ENCODE results near the gene DNAJC2. TPM values are rescaled to one million over a fixed set of nuclear protein-coding genes. Genes with fewer than 3 reads are reported as not detected.
A peak's percentile ranks its signal among the peaks of the same experiment; 100 is the strongest.

DNAJC2 gene
- total and polyA plus RNA-seq, 2 donors from 2014 or later = 14.4 to 20.9 TPM

DNA sequence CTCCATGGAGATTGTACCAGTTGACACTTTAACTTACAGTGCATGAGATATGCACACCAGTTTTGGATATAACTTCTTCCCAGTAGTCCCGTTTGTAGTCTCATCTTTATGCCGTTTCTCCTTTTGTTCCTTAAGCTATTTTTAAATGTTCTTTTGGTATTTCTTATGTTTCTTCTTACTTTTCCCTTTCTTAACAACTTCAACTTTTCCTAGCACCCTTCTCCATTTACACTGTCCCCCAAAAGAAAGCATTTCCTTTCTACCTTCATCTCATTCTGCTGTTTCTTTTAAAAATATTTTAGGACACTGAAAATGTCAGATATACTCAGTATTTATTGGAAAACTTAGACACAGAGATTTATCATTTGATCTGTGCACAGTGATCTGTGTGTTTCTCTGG, 4.4 kb upstream of the DNAJC2 start:
- peak overlapping the region in 1 of 3 donors; percentile 100 for H3K9ac ChIP-seq (ENCODE audit: low read length in 3 of 3)
- peaks cover 0 to 3% (median 0%) of the 10 kb centered on the region in 3 donors for H3K36me3 ChIP-seq (ENCODE audit: control insufficient read depth in 2 of 3, insufficient read depth in 3 of 3, low read length in 3 of 3)
- H3K4me3 ChIP-seq (ENCODE audit: low read length in 3 of 3) = peak overlapping the region in 2 of 3 donors; percentile 98 to 100
- TF ChIP-seq, protein P1, sequence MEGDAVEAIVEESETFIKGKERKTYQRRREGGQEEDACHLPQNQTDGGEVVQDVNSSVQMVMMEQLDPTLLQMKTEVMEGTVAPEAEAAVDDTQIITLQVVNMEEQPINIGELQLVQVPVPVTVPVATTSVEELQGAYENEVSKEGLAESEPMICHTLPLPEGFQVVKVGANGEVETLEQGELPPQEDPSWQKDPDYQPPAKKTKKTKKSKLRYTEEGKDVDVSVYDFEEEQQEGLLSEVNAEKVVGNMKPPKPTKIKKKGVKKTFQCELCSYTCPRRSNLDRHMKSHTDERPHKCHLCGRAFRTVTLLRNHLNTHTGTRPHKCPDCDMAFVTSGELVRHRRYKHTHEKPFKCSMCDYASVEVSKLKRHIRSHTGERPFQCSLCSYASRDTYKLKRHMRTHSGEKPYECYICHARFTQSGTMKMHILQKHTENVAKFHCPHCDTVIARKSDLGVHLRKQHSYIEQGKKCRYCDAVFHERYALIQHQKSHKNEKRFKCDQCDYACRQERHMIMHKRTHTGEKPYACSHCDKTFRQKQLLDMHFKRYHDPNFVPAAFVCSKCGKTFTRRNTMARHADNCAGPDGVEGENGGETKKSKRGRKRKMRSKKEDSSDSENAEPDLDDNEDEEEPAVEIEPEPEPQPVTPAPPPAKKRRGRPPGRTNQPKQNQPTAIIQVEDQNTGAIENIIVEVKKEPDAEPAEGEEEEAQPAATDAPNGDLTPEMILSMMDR (IDR thresholded peaks at IDR 0.05; ENCODE audit: borderline replicate concordance, extremely low read depth, insufficient read depth) = no peak
- H3K9me3 ChIP-seq (ENCODE audit: control insufficient read depth in 2 of 3, insufficient read depth in 1 of 3, low read length in 3 of 3) = no peaks in the 10 kb centered on the region
- no peak for FAIRE-seq
- intact Hi-C loops (cut with DNase I) = no loop called here
- H3K27ac ChIP-seq (ENCODE audit: low read depth in 2 of 2, low read length in 2 of 2) = no peak overlapping the region
- H3K27me3 ChIP-seq (ENCODE audit: control insufficient read depth, insufficient read depth, low read length) = no peaks in the 10 kb centered on the region
- DNase-seq = no peak
- peaks cover 0 to 19% (median 2%) of the 10 kb centered on the region in 3 donors for H3K4me1 ChIP-seq (ENCODE audit: control insufficient read depth in 2 of 3, insufficient read depth in 2 of 3, low read depth in 1 of 3, low read length in 3 of 3)

DNA sequence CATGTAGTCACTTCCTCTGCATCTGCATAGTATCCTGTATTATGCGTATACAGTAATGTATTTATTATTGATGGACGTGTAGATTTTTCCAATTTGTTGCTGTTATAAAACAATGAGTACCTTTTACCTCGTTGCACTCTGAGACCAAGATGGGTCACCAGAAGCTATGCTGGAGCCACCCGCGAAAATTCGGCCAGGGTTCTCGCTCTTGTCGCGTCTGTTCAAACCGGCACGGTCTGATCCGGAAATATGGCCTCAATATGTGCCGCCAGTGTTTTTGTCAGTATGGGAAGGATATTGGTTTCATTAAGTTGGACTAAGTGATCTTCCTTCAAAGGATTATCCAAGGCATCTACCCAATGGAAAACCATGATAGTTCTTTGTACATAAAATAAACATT, 3.9 kb upstream of the DNAJC2 start:
- DNase-seq = no peak
- peak overlapping the region; percentile 64 to 100 (median 76) for H3K9ac ChIP-seq (ENCODE audit: low read length in 3 of 3)
- H3K9me3 ChIP-seq (ENCODE audit: control insufficient read depth in 2 of 3, insufficient read depth in 1 of 3, low read length in 3 of 3) = no peaks in the 10 kb centered on the region
- no peaks in the 10 kb centered on the region for H3K27me3 ChIP-seq (ENCODE audit: control insufficient read depth, insufficient read depth, low read length)
- H3K27ac ChIP-seq (ENCODE audit: low read depth in 2 of 2, low read length in 2 of 2) = no peak overlapping the region
- H3K4me3 ChIP-seq (ENCODE audit: low read length in 3 of 3) = peak overlapping the region; percentile 88 to 100 (median 98)
- intact Hi-C loops (cut with DNase I) = no loop called here
- TF ChIP-seq, protein P1 (IDR thresholded peaks at IDR 0.05; ENCODE audit: borderline replicate concordance, extremely low read depth, insufficient read depth) = no peak
- H3K36me3 ChIP-seq (ENCODE audit: control insufficient read depth in 2 of 3, insufficient read depth in 3 of 3, low read length in 3 of 3) = peaks cover 0 to 3% (median 0%) of the 10 kb centered on the region in 3 donors
- FAIRE-seq = no peak
- peaks cover 0 to 20% (median 5%) of the 10 kb centered on the region in 3 donors for H3K4me1 ChIP-seq (ENCODE audit: control insufficient read depth in 2 of 3, insufficient read depth in 2 of 3, low read depth in 1 of 3, low read length in 3 of 3)

DNA sequence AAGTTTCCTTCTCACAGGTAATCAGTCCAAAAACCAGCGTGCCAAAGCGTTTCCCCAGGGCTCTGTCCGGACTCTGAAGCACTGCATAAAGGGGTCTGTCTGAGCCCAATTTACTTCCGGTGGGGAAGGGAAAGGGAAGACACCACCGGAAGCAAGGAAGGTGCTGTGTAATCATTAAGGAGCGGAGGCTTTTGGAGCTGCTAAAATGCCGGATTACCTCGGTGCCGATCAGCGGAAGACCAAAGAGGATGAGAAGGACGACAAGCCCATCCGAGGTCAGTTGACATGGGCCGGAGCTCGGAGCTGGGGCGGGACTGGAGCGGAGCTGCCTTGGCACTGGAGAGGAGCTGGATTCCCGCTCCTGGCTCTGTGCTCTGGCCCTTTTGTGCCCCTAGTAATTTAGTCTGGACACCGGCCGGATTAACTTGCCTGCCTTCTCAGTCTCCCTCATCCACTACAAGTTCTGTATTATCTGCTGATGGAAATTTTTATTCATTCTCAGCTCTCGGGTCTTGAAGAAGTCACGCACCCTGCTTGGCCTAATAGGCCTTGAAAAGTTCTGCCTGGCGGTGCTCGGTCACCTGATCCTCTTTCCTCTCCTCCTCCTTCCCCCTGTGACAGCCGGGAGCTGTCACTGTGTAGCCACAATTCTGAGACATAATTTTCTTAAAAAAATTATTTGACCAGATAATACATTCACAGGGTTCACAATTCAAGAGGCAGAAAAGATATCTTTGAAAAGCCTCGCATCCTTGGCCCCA, 3.1 kb upstream of the DNAJC2 start, which contains the start of gene PSMC2:
TSS of gene PSMC2 (plus strand) at position 137 of the 761 bp plus-strand sequence. CDS start at position 206, 69 bp downstream.
- TF ChIP-seq, protein P1 (IDR thresholded peaks at IDR 0.05; ENCODE audit: borderline replicate concordance, extremely low read depth, insufficient read depth) = no peak
- peak; percentile 74 to 97 (median 90) for DNase-seq
- FAIRE-seq = no peak
- Histone ChIP-seq H3K27ac (ENCODE audit: low read depth in 2 of 2, low read length in 2 of 2) (peak within 1 kb of the TSS; percentile 75 to 88), H3K4me3 (ENCODE audit: low read length in 3 of 3) (peak within 1 kb of the TSS; percentile 88 to 100 (median 98)), H3K9ac (ENCODE audit: low read length in 3 of 3) (peak within 1 kb of the TSS; percentile 64 to 100 (median 76)), H3K27me3 (ENCODE audit: control insufficient read depth, insufficient read depth, low read length) (no peaks in the 10 kb centered on the region), H3K4me1 (ENCODE audit: control insufficient read depth in 2 of 3, insufficient read depth in 2 of 3, low read depth in 1 of 3, low read length in 3 of 3) (peaks cover 3 to 23% (median 8%) of the 10 kb centered on the region in 3 donors), H3K36me3 (ENCODE audit: control insufficient read depth in 2 of 3, insufficient read depth in 3 of 3, low read length in 3 of 3) (peaks cover 0 to under 1% (median 0%) of the 10 kb centered on the region in 3 donors), H3K9me3 (ENCODE audit: control insufficient read depth in 2 of 3, insufficient read depth in 1 of 3, low read length in 3 of 3) (no peaks in the 10 kb centered on the region)
- intact Hi-C loops (cut with DNase I) = no loop called here
